ENCODE measurements around the gene FBXO21.

DNA sequence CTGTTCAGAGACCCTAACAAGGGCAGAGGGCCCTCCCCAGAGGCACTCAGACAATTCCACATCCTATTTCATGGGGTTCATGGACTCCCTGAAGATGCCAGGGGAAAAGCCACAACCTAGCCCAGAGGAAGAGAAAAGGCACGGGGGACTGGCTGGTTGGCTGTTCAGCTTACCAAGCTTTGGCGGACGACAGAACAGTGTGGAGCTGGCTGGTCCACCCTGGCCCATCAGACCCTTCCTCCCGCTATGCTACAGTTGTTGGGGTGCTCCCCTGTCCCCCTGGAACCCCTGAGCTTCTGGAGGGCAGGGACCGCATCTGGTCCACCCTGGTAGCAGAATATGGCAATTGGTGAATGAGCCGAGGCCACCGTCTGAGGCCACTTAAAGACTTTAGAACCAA is 97.4 kb downstream of the FBXO21 start:
- TF ChIP-seq, protein P1, sequence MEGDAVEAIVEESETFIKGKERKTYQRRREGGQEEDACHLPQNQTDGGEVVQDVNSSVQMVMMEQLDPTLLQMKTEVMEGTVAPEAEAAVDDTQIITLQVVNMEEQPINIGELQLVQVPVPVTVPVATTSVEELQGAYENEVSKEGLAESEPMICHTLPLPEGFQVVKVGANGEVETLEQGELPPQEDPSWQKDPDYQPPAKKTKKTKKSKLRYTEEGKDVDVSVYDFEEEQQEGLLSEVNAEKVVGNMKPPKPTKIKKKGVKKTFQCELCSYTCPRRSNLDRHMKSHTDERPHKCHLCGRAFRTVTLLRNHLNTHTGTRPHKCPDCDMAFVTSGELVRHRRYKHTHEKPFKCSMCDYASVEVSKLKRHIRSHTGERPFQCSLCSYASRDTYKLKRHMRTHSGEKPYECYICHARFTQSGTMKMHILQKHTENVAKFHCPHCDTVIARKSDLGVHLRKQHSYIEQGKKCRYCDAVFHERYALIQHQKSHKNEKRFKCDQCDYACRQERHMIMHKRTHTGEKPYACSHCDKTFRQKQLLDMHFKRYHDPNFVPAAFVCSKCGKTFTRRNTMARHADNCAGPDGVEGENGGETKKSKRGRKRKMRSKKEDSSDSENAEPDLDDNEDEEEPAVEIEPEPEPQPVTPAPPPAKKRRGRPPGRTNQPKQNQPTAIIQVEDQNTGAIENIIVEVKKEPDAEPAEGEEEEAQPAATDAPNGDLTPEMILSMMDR (conservative IDR thresholded peaks at IDR 0.05; ENCODE audit: low read depth in 2 of 2), result no peak
- TF ChIP-seq, protein P2, sequence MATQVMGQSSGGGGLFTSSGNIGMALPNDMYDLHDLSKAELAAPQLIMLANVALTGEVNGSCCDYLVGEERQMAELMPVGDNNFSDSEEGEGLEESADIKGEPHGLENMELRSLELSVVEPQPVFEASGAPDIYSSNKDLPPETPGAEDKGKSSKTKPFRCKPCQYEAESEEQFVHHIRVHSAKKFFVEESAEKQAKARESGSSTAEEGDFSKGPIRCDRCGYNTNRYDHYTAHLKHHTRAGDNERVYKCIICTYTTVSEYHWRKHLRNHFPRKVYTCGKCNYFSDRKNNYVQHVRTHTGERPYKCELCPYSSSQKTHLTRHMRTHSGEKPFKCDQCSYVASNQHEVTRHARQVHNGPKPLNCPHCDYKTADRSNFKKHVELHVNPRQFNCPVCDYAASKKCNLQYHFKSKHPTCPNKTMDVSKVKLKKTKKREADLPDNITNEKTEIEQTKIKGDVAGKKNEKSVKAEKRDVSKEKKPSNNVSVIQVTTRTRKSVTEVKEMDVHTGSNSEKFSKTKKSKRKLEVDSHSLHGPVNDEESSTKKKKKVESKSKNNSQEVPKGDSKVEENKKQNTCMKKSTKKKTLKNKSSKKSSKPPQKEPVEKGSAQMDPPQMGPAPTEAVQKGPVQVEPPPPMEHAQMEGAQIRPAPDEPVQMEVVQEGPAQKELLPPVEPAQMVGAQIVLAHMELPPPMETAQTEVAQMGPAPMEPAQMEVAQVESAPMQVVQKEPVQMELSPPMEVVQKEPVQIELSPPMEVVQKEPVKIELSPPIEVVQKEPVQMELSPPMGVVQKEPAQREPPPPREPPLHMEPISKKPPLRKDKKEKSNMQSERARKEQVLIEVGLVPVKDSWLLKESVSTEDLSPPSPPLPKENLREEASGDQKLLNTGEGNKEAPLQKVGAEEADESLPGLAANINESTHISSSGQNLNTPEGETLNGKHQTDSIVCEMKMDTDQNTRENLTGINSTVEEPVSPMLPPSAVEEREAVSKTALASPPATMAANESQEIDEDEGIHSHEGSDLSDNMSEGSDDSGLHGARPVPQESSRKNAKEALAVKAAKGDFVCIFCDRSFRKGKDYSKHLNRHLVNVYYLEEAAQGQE (IDR thresholded peaks at IDR 0.05; ENCODE audit: unreplicated experiment), result no peak
- no peak for TF ChIP-seq JUNB (IDR thresholded peaks at IDR 0.05; ENCODE audit: unreplicated experiment)
- TF ChIP-seq EZH2phosphoT487 (IDR thresholded peaks at IDR 0.05; ENCODE audit: unreplicated experiment), result no peak
- TF ChIP-seq CREB1 (CRISPR knock-in tag; IDR thresholded peaks at IDR 0.05; ENCODE audit: low read depth), result no peak
- TF ChIP-seq EZH2 (IDR thresholded peaks at IDR 0.05; ENCODE audit: low read depth, unreplicated experiment), result no peak
- no peak for TF ChIP-seq POLR2AphosphoS5 (IDR thresholded peaks at IDR 0.05; ENCODE audit: low read depth)
- no peak for TF ChIP-seq NANOG (IDR thresholded peaks at IDR 0.05; ENCODE audit: borderline replicate concordance)
- TF ChIP-seq, protein P3, sequence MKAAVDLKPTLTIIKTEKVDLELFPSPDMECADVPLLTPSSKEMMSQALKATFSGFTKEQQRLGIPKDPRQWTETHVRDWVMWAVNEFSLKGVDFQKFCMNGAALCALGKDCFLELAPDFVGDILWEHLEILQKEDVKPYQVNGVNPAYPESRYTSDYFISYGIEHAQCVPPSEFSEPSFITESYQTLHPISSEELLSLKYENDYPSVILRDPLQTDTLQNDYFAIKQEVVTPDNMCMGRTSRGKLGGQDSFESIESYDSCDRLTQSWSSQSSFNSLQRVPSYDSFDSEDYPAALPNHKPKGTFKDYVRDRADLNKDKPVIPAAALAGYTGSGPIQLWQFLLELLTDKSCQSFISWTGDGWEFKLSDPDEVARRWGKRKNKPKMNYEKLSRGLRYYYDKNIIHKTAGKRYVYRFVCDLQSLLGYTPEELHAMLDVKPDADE (IDR thresholded peaks at IDR 0.05), result no peak
- TF ChIP-seq ZNF114 (CRISPR knock-in tag; IDR thresholded peaks at IDR 0.05), result no peak
- no peak for TF ChIP-seq STAT1 (IDR thresholded peaks at IDR 0.05; ENCODE audit: unreplicated experiment)
- no peak for TF ChIP-seq ZNF331 (CRISPR knock-in tag; IDR thresholded peaks at IDR 0.05; ENCODE audit: low read depth)
- TF ChIP-seq, protein P4, sequence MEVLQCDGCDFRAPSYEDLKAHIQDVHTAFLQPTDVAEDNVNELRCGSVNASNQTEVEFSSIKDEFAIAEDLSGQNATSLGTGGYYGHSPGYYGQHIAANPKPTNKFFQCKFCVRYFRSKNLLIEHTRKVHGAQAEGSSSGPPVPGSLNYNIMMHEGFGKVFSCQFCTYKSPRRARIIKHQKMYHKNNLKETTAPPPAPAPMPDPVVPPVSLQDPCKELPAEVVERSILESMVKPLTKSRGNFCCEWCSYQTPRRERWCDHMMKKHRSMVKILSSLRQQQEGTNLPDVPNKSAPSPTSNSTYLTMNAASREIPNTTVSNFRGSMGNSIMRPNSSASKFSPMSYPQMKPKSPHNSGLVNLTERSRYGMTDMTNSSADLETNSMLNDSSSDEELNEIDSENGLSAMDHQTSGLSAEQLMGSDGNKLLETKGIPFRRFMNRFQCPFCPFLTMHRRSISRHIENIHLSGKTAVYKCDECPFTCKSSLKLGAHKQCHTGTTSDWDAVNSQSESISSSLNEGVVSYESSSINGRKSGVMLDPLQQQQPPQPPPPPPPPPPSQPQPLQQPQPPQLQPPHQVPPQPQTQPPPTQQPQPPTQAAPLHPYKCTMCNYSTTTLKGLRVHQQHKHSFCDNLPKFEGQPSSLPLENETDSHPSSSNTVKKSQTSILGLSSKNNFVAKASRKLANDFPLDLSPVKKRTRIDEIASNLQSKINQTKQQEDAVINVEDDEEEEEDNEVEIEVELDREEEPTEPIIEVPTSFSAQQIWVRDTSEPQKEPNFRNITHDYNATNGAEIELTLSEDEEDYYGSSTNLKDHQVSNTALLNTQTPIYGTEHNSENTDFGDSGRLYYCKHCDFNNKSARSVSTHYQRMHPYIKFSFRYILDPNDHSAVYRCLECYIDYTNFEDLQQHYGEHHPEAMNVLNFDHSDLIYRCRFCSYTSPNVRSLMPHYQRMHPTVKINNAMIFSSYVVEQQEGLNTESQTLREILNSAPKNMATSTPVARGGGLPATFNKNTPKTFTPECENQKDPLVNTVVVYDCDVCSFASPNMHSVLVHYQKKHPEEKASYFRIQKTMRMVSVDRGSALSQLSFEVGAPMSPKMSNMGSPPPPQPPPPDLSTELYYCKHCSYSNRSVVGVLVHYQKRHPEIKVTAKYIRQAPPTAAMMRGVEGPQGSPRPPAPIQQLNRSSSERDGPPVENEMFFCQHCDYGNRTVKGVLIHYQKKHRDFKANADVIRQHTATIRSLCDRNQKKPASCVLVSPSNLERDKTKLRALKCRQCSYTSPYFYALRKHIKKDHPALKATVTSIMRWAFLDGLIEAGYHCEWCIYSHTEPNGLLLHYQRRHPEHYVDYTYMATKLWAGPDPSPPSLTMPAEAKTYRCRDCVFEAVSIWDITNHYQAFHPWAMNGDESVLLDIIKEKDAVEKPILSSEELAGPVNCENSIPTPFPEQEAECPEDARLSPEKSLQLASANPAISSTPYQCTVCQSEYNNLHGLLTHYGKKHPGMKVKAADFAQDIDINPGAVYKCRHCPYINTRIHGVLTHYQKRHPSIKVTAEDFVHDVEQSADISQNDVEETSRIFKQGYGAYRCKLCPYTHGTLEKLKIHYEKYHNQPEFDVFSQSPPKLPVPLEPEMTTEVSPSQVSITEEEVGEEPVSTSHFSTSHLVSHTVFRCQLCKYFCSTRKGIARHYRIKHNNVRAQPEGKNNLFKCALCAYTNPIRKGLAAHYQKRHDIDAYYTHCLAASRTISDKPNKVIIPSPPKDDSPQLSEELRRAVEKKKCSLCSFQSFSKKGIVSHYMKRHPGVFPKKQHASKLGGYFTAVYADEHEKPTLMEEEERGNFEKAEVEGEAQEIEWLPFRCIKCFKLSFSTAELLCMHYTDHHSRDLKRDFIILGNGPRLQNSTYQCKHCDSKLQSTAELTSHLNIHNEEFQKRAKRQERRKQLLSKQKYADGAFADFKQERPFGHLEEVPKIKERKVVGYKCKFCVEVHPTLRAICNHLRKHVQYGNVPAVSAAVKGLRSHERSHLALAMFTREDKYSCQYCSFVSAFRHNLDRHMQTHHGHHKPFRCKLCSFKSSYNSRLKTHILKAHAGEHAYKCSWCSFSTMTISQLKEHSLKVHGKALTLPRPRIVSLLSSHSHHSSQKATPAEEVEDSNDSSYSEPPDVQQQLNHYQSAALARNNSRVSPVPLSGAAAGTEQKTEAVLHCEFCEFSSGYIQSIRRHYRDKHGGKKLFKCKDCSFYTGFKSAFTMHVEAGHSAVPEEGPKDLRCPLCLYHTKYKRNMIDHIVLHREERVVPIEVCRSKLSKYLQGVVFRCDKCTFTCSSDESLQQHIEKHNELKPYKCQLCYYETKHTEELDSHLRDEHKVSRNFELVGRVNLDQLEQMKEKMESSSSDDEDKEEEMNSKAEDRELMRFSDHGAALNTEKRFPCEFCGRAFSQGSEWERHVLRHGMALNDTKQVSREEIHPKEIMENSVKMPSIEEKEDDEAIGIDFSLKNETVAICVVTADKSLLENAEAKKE (CRISPR knock-in tag; IDR thresholded peaks at IDR 0.05), result no peak
